HCT116 (cell line): ENCODE results near the gene LRCH3. TPM values are rescaled to one million over a fixed set of nuclear protein-coding genes. Genes with fewer than 3 reads are reported as not detected.

Experiments used
- ATAC-seq: fragments of 200-7000 bp; cut with Tn5 transposase; 2 replicates; pipeline ENCODE4 v1.9.1; 2020; ENCODE audit warnings: mild to moderate bottlenecking, moderate library complexity
- BruUV-seq: library from RNA; stranded (reverse); fragments of 400-500 nt; replicated peaks from 2 replicates; lab custom pipeline; 2021; lab: Mats Ljungman, UMichigan
- CTCF ChIA-PET: fragments of 300-600 bp; sonication (Branson Sonifier 250); formaldehyde crosslinking; loops from one replicate; lab custom pipeline; 2021; ENCODE audit warnings: antibody characterized with exemption; lab: Charles Lee
- POLR2A ChIA-PET: fragments of 300-600, 350-600 bp; sonication (Branson Sonifier 250); formaldehyde crosslinking; loops from one replicate; lab custom pipeline; 2021; ENCODE audit warnings: antibody characterized with exemption; lab: Charles Lee
- RAD21 ChIA-PET, 2 experiments: fragments of 300-600 bp; sonication (Branson Sonifier 250); formaldehyde crosslinking; loops; one replicate each; lab custom pipeline; 2023; ENCODE audit warnings: low total read pairs in 2 of 2; ENCODE audit not compliant: uncharacterized antibody in 2 of 2, unreplicated experiment in 2 of 2, low non-redundant PET in 1 of 2; lab: Charles Lee
- DNase-seq: peaks from one replicate; pipeline ENCODE4 v3.0.0-alpha.2; 2010; ENCODE audit warnings: low read depth, low spot score
- H2AFZ ChIP-seq: fragments of 200-600 bp; shearing (Covaris generic), sonication (generic); 2 replicates; pipeline ENCODE4 v1.6.1; 2017; ENCODE audit warnings: low read depth, mixed run types, mixed read lengths, antibody characterized with exemption, low read length; ENCODE audit not compliant: poor library complexity, severe bottlenecking
- H3K27ac ChIP-seq: 2 replicates; pipeline ENCODE4 v1.5.1; 2012; ENCODE audit warnings: low read depth, low read length
- H3K27me3 ChIP-seq: fragments of 200-600 bp; sonication (generic); 2 replicates; pipeline ENCODE4 v1.6.1; 2016; ENCODE audit warnings: mixed run types, low read length, mixed read lengths; ENCODE audit not compliant: insufficient read depth
- H3K36me3 ChIP-seq, 2 experiments: fragments of 200-500 bp in 1 of 2; fragments of 200-600 bp in 1 of 2; sonication (Bioruptor generic) in 1 of 2; sonication (generic) in 1 of 2; 2 replicates each; pipeline versions ENCODE4 v1.5.1 to v1.6.1; 2014 to 2016; ENCODE audit warnings: low read length in 2 of 2, inconsistent platforms in 1 of 2, mixed read lengths in 1 of 2, mixed run types in 1 of 2; ENCODE audit not compliant: insufficient read depth in 2 of 2, control insufficient read depth in 1 of 2
- H3K4me1 ChIP-seq, 2 experiments: fragments of 200-600 bp in 1 of 2; sonication (generic) in 1 of 2; 2 replicates each; pipeline versions ENCODE4 v1.5.1 to v1.6.1; 2012 to 2017; ENCODE audit warnings: low read length in 2 of 2, inconsistent platforms in 1 of 2, mild to moderate bottlenecking in 1 of 2, mixed read lengths in 1 of 2, mixed run types in 1 of 2, moderate library complexity in 1 of 2; ENCODE audit not compliant: insufficient read depth in 2 of 2, control insufficient read depth in 1 of 2
- H3K4me2 ChIP-seq: fragments of 200-600 bp; sonication (generic); 2 replicates; pipeline ENCODE4 v1.6.1; 2017; ENCODE audit warnings: mixed run types, low read length, mixed read lengths
- H3K4me3 ChIP-seq, 2 experiments: fragments of 200-600 bp in 1 of 2; sonication (generic) in 1 of 2; replicated peaks in 1 of 2; 2 replicates each; pipeline ENCODE4 v1.5.1; 2011 to 2016; ENCODE audit warnings: low read length in 2 of 2, control low read depth in 1 of 2, low read depth in 1 of 2, mild to moderate bottlenecking in 1 of 2, mixed read lengths in 1 of 2, mixed run types in 1 of 2
- H3K79me2 ChIP-seq: fragments of 200-600 bp; sonication (generic); 2 replicates; pipeline ENCODE4 v1.6.1; 2017; ENCODE audit warnings: mild to moderate bottlenecking, mixed run types, low read length, moderate library complexity, mixed read lengths; ENCODE audit not compliant: insufficient read depth
- H3K9ac ChIP-seq: fragments of 200-600 bp; sonication (generic); 2 replicates; pipeline ENCODE4 v1.6.1; 2016; ENCODE audit warnings: low read length, mixed read lengths
- H3K9me2 ChIP-seq: fragments of 200-600 bp; sonication (generic), shearing (Covaris generic); 2 replicates; pipeline ENCODE4 v1.6.1; 2017; ENCODE audit warnings: mixed run types, mild to moderate bottlenecking, moderate library complexity; ENCODE audit not compliant: insufficient read depth
- H3K9me3 ChIP-seq, 2 experiments: fragments of 200-500 bp in 1 of 2; fragments of 200-600 bp in 1 of 2; sonication (Bioruptor generic) in 1 of 2; sonication (generic) in 1 of 2; 2 replicates each; pipeline ENCODE4 v1.6.1; 2014 to 2017; ENCODE audit warnings: low read length in 2 of 2, mixed read lengths in 2 of 2, inconsistent platforms in 1 of 2, low read depth in 1 of 2, mild to moderate bottlenecking in 1 of 2, mixed run types in 1 of 2, moderate library complexity in 1 of 2; ENCODE audit not compliant: control insufficient read depth in 1 of 2, insufficient read depth in 1 of 2
- H4K20me1 ChIP-seq: fragments of 200-600 bp; sonication (generic), shearing (Covaris generic); 2 replicates; pipeline ENCODE4 v1.6.1; 2017; ENCODE audit warnings: mixed run types, mild to moderate bottlenecking, moderate library complexity; ENCODE audit not compliant: insufficient read depth
- CBX3 ChIP-seq: IDR thresholded peaks from 2 replicates; pipeline ENCODE4 v1.6.1; 2012; ENCODE audit warnings: low read depth
- CTCF ChIP-seq, 3 experiments: fragments of 200-600 bp in 1 of 3; sonication (generic) in 1 of 3; IDR thresholded peaks in 2 of 3; conservative IDR thresholded peaks in 1 of 3; 2 replicates each; pipeline ENCODE4 v1.5.1; 2012 to 2017; ENCODE audit warnings: low read depth in 2 of 3, low read length in 2 of 3, antibody characterized with exemption in 1 of 3, borderline replicate concordance in 1 of 3, control low read depth in 1 of 3, mild to moderate bottlenecking in 1 of 3, mixed read lengths in 1 of 3, mixed run types in 1 of 3, moderate library complexity in 1 of 3; ENCODE audit not compliant: insufficient read depth in 1 of 3
- EGR1 ChIP-seq: IDR thresholded peaks from 2 replicates; pipeline ENCODE4 v1.6.1; 2012; ENCODE audit warnings: low read depth
- EZH2 ChIP-seq: fragments of 200-600 bp; sonication (generic); IDR thresholded peaks from 2 replicates; pipeline ENCODE4 v1.6.1; 2017; ENCODE audit warnings: antibody characterized with exemption, mixed run types
- EZH2phosphoT487 ChIP-seq: fragments of 200-600 bp; IDR thresholded peaks from 2 replicates; pipeline ENCODE4 v1.6.1; 2018; ENCODE audit warnings: antibody characterized with exemption, borderline replicate concordance
- FOSL1 ChIP-seq: IDR thresholded peaks from 2 replicates; pipeline ENCODE4 v1.6.1; 2012; ENCODE audit warnings: low read depth
- POLR2A ChIP-seq: IDR thresholded peaks from 2 replicates; pipeline ENCODE4 v1.7.0; 2011; ENCODE audit warnings: borderline replicate concordance; ENCODE audit not compliant: insufficient read depth, insufficient read length; ENCODE audit errors: extremely low read depth
- POLR2AphosphoS5 ChIP-seq: IDR thresholded peaks from 2 replicates; pipeline ENCODE4 v1.6.1; 2011; ENCODE audit warnings: mild to moderate bottlenecking, low read depth, low read length, moderate library complexity
- SIN3A ChIP-seq: IDR thresholded peaks from 2 replicates; pipeline ENCODE4 v1.6.1; 2012; ENCODE audit warnings: low read depth
- SP1 ChIP-seq: IDR thresholded peaks from 2 replicates; pipeline ENCODE4 v1.6.1; 2012; ENCODE audit warnings: low read depth
- TCF7L2 ChIP-seq: IDR thresholded peaks from 2 replicates; pipeline ENCODE4 v1.7.0; 2011; ENCODE audit warnings: borderline replicate concordance, inconsistent platforms; ENCODE audit not compliant: insufficient read depth, insufficient read length; ENCODE audit errors: extremely low read depth
- YY1 ChIP-seq: IDR thresholded peaks from 2 replicates; pipeline ENCODE4 v1.6.1; 2011; ENCODE audit warnings: low read length, low read depth, moderate library complexity, mild to moderate bottlenecking; ENCODE audit not compliant: insufficient replicate concordance; ENCODE audit errors: extremely low read depth
- ZNF274 ChIP-seq: fragments of 200-500 bp; sonication (Bioruptor generic); IDR thresholded peaks from 2 replicates; pipeline ENCODE4 v1.6.1; 2014; ENCODE audit warnings: mild to moderate bottlenecking, low read depth, low read length, inconsistent platforms
- intact Hi-C: fragments of 100-400 bp; cut with micrococcal nuclease; formaldehyde crosslinking; loops from 2 replicates; pipeline ENCODE4 v1.10.0; 2022
- total RNA-seq: library from RNA; stranded (reverse); gene quantifications from one replicate; pipeline ENCODE4 v1.2.1, GENCODE V29; 2021; ENCODE audit not compliant: unreplicated experiment
- TF ChIP-seq, protein P1 (sequence below): IDR thresholded peaks from 2 replicates; pipeline ENCODE4 v1.6.1; 2011; ENCODE audit warnings: mild to moderate bottlenecking, low read length, moderate library complexity; ENCODE audit not compliant: insufficient replicate concordance; ENCODE audit errors: extremely low read depth
- TF ChIP-seq, protein P2 (sequence below): IDR thresholded peaks from 2 replicates; pipeline ENCODE4 v1.6.1; 2012

The LRCH3 gene
- total RNA-seq, 1 experiment from 2014 or later, result 38.1 TPM

GRCh38 chr3:197906023-197906849, 115.2 kb downstream of the LRCH3 start (continued):
- TF ChIP-seq EZH2, result no peak
- no peak for TF ChIP-seq SIN3A
- TF ChIP-seq CBX3, result peak; percentile 54; the same call in 1 of the 2 replicates
- TF ChIP-seq YY1, result no peak
- TF ChIP-seq EZH2phosphoT487, result no peak

GRCh38 chr3:197906850-197907187, 115.8 kb downstream of the LRCH3 start:
- TF ChIP-seq POLR2A (no peak), CTCF (IDR thresholded peaks at IDR 0.05 in 2 of 3, conservative IDR thresholded peaks at IDR 0.05 in 1 of 3; ENCODE audit: borderline replicate concordance in 1 of 3, insufficient read depth in 1 of 3, low read depth in 2 of 3, low read length in 2 of 3) (no peak), FOSL1 (no peak), ZNF274 (no peak), EZH2 (no peak), EZH2phosphoT487 (no peak), TCF7L2 (no peak), POLR2AphosphoS5 (no peak), EGR1 (no peak), SP1 (no peak), SIN3A (no peak)
- TF ChIP-seq, protein P1, sequence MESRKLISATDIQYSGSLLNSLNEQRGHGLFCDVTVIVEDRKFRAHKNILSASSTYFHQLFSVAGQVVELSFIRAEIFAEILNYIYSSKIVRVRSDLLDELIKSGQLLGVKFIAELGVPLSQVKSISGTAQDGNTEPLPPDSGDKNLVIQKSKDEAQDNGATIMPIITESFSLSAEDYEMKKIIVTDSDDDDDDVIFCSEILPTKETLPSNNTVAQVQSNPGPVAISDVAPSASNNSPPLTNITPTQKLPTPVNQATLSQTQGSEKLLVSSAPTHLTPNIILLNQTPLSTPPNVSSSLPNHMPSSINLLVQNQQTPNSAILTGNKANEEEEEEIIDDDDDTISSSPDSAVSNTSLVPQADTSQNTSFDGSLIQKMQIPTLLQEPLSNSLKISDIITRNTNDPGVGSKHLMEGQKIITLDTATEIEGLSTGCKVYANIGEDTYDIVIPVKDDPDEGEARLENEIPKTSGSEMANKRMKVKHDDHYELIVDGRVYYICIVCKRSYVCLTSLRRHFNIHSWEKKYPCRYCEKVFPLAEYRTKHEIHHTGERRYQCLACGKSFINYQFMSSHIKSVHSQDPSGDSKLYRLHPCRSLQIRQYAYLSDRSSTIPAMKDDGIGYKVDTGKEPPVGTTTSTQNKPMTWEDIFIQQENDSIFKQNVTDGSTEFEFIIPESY, result no peak
- TF ChIP-seq, protein P2, sequence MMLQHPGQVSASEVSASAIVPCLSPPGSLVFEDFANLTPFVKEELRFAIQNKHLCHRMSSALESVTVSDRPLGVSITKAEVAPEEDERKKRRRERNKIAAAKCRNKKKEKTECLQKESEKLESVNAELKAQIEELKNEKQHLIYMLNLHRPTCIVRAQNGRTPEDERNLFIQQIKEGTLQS, result no peak
- Histone ChIP-seq H2AFZ (no peak overlapping the region), H3K4me1 (peaks cover 0 to 12% of the 10 kb centered on the region in 2 experiments; a peak in 3 of 4 replicates), H3K36me3 (no peaks in the 10 kb centered on the region), H3K79me2 (no peaks in the 10 kb centered on the region), H3K27ac (no peak overlapping the region), H3K27me3 (no peaks in the 10 kb centered on the region), H3K9me3 (no peaks in the 10 kb centered on the region), H3K4me3 (no peak overlapping the region), H3K9me2 (no peaks in the 10 kb centered on the region), H3K9ac (no peak overlapping the region), H4K20me1 (no peaks in the 10 kb centered on the region), H3K4me2 (no peak overlapping the region)
- no TSS peak for BruUV-seq
- ChIA-PET CTCF (no interaction called here), RAD21 (no interaction called here), POLR2A (no interaction called here)
- intact Hi-C loops, result loop anchor here (5.0 kb wide), 1 partner anchor 180 kb away; no protein-coding TSS in a partner anchor
- ATAC-seq, result no peak
- DNase-seq, result no peak
